HG02623 (cell line): ENCODE results near the gene ADGRG7.
"Not testable (repeated sequence)": the region's sequence is repeated elsewhere in the genome, so short reads cannot be mapped to it uniquely, and the experiment has no call there.

ENCODE experiments used
- ATAC-seq: cut with Tn5 transposase; IDR thresholded peaks from one replicate; pipeline ENCODE4 v1.9.1; 2021; ENCODE audit warnings: moderate library complexity; ENCODE audit not compliant: unreplicated experiment

Gene ADGRG7, protein sequence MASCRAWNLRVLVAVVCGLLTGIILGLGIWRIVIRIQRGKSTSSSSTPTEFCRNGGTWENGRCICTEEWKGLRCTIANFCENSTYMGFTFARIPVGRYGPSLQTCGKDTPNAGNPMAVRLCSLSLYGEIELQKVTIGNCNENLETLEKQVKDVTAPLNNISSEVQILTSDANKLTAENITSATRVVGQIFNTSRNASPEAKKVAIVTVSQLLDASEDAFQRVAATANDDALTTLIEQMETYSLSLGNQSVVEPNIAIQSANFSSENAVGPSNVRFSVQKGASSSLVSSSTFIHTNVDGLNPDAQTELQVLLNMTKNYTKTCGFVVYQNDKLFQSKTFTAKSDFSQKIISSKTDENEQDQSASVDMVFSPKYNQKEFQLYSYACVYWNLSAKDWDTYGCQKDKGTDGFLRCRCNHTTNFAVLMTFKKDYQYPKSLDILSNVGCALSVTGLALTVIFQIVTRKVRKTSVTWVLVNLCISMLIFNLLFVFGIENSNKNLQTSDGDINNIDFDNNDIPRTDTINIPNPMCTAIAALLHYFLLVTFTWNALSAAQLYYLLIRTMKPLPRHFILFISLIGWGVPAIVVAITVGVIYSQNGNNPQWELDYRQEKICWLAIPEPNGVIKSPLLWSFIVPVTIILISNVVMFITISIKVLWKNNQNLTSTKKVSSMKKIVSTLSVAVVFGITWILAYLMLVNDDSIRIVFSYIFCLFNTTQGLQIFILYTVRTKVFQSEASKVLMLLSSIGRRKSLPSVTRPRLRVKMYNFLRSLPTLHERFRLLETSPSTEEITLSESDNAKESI

DNA sequence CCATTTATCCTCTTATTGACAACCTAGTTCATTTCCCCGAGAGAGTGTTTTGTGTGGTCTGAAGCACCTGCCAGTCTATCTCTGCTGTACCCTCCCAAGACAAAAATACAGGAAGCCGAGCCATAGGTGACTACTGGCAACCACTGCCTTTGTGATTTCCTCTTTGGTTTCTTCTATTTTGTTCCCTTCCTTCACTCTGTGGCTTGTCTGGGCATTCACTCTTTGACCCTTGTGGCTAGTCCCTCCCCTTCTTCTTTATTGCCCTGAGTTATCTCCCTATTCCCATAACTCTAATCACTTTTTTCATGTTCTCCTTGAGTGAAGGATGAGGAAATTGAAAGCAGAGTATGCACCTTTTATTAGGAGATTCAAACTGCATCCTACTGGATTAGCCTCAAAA lies at the start of gene ADGRG7:
TSS of gene ADGRG7 (plus strand) at position 297 of the 400 bp plus-strand sequence. CDS start 256 bp downstream, outside the sequence.
- ATAC-seq, result no peak

DNA sequence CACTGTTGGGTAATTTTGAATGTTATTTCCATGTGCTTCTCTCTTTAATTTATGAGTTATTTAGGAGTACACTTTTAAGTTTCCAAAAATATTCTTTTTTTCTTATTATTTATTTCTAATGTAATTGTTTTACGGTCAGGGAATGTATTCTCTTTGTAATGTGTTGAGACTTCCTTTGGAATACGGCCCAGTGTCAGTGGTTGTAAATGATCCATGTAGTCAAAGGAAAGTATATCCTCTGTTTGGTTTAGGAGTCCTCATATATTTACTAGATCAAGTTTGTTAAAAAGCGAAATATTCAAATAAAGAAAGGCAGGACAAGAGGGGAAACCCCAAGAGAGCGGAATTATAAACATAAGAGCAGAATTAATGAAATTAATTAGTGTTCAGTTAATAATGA lies 49.0 kb upstream of the ADGRG7 start:
- no peak for ATAC-seq

DNA sequence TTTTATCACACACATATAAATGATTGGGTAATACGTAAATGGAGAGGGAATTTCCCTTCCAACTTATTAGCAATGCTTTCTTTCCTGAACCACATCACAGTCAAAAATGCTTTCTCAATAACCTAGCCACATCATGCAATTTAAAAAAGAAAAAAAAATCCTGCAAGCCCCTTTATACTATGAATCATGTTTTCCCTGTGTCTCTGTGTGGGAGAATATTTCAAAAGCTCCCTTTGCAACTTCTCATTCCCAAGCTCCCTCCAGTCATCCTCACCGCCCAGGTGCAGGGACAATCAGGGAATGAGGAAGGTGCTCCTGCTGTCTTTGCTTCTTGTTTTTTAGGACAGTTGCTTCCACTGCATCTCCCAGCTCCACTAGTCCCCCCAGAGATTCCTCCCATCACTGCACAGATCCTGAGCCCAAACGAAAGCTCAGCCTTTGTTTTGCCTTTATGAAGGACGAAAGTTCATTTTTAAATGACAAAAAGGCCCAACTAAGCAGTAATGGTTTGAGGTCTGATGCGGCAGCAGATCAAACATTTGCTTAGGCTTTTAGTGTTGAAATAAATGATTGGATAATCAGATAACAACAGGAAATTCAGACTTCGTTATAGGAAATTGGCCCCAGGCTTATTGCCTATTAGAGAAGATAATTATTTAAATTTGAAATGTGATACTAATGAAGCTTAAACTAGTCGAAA lies 47.8 kb upstream of the ADGRG7 start:
- ATAC-seq, result no peak

DNA sequence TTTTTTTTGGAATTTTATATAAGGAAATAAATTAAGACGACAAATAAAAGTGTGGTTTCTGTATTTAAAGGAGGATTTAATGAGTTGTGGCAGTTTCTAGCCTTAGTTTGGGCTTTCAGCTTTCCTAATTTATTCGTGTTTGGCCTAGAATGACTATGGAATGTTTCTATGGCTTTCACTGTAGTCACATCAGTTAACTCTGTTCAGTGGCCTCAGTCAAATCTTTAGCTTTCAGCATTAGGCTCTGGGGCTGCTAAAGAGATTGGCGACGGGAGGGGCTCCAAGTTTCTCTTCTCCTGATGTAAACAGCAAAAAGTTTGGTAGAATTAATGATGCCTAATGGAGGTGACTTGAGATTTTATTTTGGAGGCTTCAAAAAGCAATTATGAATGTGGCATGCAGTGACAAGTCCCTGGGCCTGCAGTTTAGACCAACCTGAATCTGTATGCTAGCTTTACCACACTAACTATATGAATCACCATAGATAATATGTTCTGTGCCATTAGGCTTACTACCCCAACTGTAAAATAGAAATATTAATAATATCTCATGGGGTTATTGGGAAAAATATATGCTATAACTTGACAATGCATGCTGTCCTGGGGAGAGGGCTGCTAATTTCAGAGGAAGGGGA lies 47.1 kb upstream of the ADGRG7 start:
- no peak for ATAC-seq

DNA sequence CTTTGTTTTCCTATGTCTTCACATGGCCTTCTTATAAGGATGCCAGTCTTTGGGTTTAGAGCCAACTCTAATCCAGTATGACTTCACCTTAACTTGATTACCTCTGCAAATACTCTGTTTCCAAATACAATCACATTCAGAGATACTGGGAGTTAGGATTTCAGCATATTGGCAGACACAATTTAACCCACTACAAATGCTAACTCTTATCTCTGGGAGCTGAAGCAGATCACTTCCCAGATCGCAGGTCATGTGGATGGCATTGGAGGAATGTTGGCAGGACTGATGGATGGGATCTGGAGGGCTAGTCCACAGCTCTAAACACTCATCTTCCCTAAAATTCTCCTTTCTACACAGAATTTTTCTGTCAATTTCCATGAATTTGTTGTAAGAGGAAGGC lies 46.2 kb upstream of the ADGRG7 start:
- ATAC-seq, result no peak

DNA sequence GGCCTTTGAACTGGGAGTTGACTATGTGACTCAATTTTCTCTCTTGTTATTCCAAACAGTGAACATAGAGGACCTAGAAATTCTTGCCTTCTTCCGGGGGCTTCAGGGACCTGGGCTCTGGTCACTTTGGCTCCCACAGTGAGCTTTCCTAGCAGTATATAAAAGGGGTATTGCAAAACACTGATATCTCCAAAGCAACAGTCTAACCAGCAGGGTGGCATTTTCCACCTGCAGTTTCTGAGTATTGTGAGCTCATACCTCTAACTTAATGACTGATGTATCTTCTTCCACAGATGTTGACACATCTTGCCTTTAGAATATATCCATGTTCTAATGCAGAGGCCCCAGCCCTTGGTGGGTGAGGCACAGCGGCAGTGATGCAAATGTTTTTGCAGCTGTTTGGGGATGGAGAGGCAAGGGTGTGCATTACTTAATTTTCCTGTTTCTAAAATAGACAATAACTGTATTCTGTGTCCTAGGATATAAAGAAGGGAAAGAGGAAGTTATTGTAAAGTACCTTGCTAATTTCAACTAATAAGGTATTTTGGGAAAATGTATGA lies 45.7 kb upstream of the ADGRG7 start:
- no peak for ATAC-seq

DNA sequence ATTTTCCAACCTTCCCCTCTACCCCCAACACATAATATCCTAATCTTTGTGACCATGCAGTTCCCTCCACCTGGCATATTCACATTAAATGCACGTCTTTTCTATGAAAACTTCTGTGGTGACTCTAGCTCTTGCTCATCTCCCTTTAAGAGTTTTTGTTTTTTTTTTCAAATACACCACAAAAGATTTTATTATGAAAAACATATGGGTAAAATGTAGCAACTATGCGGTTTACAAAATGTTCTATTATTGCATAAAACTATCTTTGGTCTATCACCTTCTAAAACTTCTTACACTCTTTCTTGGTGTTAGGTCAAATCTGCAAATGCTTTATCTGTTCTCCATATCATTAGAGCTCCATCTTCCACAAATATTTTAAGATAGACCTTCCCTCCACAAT lies 38.6 kb upstream of the ADGRG7 start:
- ATAC-seq, result no peak

DNA sequence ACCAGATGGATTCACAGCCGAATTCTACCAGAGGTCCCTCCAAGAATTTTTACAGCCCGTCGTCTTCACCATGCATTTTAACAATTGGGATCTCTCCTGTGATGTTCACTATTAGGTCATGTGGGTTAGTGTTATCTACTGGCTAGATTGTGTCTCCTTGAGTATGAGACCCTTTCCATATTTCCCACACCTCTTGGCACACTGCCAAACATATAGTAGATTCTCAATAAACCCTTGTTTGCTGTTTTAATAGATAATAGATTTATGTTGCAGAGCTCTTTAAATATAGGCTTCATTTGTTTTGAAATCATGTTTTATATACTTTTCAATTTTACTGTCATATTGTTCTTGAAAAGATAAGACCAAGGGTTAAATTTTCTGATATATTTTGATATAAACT lies 34.9 kb upstream of the ADGRG7 start:
- no peak for ATAC-seq

DNA sequence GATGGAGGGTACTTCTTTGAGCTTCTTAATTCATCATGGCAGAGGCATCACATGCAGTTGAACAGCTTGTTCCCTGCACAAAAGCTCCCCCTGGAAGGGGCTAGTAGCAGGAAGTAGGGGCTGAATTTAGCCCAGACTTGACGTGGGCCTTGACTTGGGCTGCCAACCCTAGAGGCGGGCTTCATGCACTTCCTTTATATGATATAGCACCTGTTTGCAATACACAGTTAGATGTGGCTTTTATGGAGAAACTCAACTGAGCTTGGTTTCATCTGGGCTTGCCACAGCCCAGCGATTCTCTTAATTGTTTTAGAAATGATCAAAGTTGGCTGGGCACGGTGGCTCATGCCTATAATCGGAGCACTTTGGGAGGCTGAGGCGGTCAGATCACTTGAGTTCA lies 33.7 kb upstream of the ADGRG7 start:
- no peak for ATAC-seq

DNA sequence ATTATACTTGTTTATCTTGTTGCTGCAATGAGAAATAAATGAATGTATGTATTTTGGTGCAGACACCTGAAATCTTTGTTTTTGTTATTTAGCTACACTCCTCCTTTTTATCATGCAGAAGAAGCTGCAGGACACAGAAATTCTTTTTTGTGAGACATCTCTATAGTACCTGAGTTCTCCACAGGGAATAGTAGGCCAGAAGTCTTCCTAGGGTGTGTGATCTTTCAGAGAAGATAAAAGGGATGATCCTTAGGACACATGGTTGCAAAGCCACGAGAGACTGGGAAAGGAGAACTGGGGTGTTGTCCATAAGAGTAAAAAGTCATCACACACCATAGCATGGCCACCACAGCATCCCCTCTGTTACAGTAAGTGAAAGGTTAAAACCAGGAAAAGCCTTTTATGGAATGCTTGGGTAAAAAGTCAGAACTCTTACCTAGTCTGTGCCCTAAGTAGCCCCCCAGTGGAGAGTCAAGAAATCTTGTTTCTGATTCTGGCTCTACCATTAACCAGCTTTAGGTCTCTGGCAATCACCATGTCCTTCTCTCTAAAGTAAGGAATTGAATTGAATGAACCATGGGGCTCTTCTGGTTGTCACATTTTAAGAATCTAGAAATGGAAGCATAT lies 31.9 kb upstream of the ADGRG7 start:
- ATAC-seq, result no peak

DNA sequence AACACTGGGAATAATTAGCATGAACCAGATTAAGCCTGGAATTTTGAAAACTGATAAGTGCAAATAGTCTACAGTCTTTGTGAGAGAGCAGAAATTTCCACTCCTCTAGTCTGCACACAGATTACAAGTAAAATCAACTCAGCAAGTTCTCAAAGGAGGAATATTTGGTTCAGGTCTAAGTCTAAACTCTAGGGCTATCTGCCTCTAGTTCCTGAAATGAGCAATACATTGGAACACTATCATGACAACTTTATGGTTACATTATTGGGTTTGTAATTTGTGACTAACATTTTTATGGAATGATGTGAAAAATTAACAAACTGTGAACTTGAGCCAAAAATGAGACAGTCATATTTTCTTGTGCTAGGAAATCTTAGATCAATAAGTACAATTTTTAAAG lies 30.8 kb upstream of the ADGRG7 start:
- no peak for ATAC-seq

DNA sequence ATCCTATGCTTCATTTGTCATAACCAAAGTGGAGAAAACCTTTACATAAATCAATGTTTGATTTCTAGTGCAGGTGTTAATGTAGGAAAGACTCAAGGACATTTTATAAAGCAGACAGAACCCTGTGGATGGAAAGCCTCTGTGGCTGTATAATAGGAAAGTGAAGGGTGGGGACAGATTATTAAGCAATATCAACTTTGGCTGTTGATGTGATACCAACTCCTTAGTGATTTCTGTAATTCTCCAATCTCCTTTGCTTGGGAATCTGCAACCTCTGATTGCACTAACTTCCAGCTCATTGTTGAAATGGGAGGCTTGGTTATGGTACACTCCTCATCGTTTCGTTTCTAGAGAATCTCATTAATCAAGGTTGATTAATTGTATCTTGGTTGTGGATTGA lies 29.3 kb upstream of the ADGRG7 start:
- no peak for ATAC-seq

DNA sequence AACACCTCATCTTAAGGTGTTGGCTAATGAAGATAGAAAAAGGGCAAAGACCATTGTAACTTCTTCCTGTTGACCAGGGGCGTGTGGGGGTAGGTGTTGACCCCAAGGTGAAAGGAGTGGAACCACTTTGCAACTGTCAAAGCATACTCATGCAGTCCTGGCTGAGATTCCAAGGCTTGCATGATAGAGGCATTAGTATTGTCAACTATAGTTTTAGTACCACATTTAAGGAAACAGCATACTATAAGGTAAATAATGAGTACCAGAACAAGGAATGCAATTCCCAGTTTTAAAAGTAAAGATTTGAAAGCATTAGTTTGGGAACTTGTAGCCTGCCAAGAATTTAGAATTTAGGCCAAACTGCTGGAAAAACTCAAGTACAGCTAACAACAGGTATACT lies 27.8 kb upstream of the ADGRG7 start:
- no peak for ATAC-seq

DNA sequence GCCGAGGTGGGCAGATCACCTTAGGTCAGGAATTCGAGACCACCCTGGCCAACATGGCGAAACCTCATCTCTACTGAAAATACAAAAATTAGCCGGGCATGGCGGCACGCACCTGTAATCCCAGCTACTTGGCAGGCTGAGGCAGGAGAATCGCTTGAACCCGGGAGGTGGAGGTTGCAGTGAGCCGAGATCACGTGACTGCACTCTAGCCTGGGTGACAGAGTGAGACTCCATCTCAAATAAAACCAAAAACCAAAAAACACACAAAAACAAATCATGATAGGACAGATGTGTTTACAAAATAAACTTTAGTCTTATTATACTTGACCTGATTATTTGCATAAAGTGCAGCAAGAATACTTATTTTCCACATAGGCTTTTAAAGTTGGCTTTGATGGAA lies 27.2 kb upstream of the ADGRG7 start:
- ATAC-seq, result not testable (repeated sequence)

DNA sequence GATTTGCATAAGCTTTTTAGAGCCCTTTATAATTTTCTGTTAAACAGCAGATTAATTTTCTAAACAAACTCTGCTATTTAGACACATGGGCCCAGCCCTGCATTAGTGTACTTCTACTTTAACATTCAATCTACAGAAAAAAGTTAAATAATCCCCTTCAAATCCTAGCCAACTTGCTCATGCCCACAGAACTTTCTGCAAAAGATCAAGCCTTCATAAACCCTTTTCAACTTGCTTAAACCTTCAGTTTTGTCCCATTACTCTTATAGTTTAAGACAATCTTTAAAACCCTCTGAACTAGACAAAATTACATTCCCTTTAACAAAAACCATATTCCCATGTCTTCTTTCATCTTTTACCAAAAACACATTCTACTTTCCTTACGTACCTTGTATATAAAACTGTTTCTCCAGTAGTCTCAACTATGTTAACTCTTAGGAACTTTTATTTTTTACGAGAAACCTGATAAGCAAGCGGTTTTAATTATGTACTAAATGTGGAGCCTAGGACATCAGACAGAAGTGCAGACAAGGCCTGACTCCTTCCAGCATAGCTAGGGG lies 25.2 kb upstream of the ADGRG7 start:
- ATAC-seq, result no peak

DNA sequence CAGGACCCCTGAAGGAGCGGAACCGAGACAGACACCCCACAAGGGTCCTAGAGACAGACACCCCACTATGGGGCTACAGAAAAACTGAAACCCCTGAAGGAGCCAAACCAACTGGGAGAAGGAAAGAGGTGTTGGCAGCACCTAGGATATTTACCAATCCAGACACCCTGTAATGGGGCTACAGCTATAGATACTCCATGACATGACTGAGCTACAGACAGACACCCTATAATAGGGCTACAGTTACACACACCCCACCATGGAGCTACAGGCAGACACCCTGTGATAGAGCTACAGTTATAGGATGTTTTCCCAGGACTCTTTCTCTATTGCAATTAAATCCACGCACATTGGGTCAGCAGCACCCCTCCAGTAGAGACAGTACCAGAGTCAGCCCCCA lies 22.6 kb upstream of the ADGRG7 start:
- no peak for ATAC-seq

DNA sequence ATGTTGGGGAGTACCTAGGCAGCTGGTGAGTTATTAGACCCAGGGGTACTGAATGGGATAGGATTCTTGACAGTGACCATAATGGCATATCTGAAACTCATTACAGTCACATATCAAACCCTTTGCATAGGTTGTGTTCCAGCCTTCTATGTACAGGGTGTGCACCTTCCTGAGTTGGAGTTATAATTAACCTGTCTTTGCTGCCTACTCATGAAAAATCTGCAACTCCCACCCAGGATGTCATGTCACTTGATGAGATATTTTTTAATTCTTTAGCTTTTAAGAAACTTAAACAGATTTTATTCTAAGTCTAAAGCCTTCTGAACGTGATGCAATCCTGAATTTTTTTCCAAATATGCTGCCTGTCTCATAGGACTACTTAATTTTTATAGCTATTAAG lies 21.1 kb upstream of the ADGRG7 start:
- no peak for ATAC-seq

DNA sequence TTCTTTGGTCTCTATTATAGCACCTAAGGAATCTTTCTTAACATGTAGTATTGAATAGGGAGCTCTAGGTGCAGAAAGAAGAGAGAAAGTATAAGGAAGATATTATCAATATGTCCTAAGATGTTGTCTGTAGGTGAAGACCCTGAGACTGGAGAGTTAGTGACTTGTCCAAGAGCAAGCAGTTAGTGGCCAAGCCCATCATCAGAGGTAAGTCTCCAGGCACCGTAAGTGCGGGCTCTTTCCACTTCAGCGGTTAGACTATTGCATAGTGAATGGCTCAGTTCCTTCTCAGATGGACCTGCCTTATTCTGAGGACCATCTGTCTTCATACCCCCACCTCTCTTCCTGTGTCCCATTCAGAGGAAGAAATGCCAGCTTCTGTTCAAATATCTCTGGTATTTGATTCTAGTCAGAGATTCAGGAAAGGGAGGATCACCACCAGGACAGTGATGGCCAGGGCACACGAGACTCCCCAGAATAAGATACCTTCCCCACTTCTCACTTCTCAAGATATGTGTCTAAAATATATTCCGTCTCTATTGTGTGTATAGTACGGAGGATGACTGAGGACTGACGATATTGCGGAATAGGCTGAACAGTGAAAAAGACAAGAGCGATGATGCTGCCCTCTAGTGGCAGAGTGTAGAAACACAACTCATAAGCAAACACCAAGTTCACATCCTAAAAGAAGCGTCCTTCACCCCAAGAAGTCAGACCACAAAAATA lies 19.1 kb upstream of the ADGRG7 start:
- peak; percentile 82 for ATAC-seq

DNA sequence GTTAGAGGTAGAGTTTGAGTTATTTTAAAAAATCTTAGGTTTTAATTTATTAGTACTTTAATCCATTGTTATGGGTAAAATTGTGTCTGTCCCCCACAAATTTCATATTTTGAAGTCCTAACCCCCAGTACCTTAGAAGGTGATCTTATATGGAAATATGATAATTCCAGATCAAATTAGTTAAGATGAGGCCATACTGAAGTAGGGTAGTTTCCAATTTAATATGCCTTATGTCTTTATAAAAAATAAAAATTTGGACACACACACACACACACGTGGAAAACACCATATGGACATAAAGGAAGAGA lies 18.6 kb upstream of the ADGRG7 start:
- no peak for ATAC-seq

DNA sequence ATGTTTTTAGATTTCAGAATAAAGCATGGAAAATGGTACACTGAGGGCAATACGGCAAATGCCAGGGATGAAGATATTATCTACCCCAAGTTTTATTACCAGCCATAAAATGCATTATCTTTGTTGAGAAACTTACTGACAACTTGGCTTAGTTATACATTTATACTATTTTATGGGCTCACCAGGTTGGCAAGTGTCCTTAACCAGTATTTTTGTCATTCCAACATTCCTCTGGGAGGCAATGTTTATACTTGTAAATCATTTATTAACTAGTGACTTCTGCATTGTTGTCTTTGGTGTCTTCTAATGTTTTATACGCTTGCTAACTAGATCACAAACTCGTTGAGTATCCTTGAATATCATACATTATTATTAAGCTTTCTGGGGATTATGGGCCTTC lies 18.0 kb upstream of the ADGRG7 start:
- ATAC-seq, result no peak
